Peyer's patch (tissue), 4 donors: Measurements from ENCODE around the gene CD47. TPM values are rescaled to one million over a fixed set of nuclear protein-coding genes. Genes with fewer than 3 reads are reported as not detected.

ENCODE experiments used
- DNase-seq, 3 donors: peaks; one replicate each; pipeline ENCODE4 v3.0.0-alpha.2; 2017 to 2019
- H3K27ac ChIP-seq, 4 donors: fragments of 200-600 bp; sonication (generic); one replicate each; pipeline ENCODE4 v1.5.1; 2016 to 2019
- H3K27me3 ChIP-seq, 2 donors: fragments of 200-600 bp; sonication (generic); one replicate each; pipeline ENCODE4 v1.5.1; 2019
- H3K36me3 ChIP-seq, 3 donors: fragments of 200-600 bp; sonication (generic); one replicate each; pipeline ENCODE4 v1.5.1; 2016 to 2019
- H3K4me1 ChIP-seq, 4 donors: fragments of 200-600 bp; sonication (generic); one replicate each; pipeline ENCODE4 v1.5.1; 2016 to 2019
- H3K4me3 ChIP-seq, 4 donors: fragments of 200-600 bp; sonication (generic); 1 replicate in 3 of 4; 2 replicates in 1 of 4; pipeline ENCODE4 v1.5.1; 2016 to 2019; ENCODE audit warnings: mild to moderate bottlenecking in 1 of 4
- H3K9me3 ChIP-seq, 4 donors: fragments of 200-600 bp; sonication (generic); one replicate each; pipeline ENCODE4 v1.5.1; 2016 to 2019; ENCODE audit warnings: mild to moderate bottlenecking in 1 of 4
- POLR2A ChIP-seq, 2 donors: fragments of 450-650 bp; IDR thresholded peaks; one replicate each; pipeline ENCODE4 v1.5.1; 2017; ENCODE audit warnings: antibody characterized with exemption in 2 of 2, mild to moderate bottlenecking in 2 of 2, moderate library complexity in 2 of 2
- total RNA-seq, 4 donors: library from RNA; depleted of rRNA; stranded (reverse); fragments of >200 nt; gene quantifications; one replicate each; pipeline ENCODE4 v1.1.0, GENCODE V29; 2016
- TF ChIP-seq, protein P1 (sequence below), 6 experiments: fragments of 450-650 bp in 4 of 6; fragments of 200-600 bp in 2 of 6; sonication (generic) in 1 of 6; IDR thresholded peaks; one replicate each; pipeline ENCODE4 v1.5.1; 2017 to 2019; ENCODE audit warnings: antibody characterized with exemption in 6 of 6, mild to moderate bottlenecking in 3 of 6, moderate library complexity in 1 of 6

CD47 gene
- total RNA-seq, 4 donors from 2014 or later: 50.1 to 55.7 (median 52.7) TPM

DNA sequence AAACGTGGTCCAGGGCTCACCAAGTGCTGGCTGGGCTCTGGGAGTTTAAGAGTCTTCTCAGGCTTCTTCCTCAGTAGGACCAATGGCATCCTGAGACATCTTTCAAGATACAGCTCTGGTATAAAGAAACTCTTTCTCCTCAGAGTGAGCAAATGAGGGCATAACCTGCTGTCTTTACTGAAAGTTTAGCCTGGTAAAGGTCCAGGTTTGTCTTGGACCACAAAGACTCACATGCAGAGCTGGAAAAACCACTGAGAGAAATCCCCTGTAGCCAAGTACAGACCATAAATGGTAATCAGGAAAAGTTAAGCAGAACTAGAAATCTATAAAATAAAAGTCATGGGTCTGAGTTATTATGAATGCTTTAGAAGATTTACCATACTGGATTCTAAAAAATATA lies 23.1 kb downstream of the CD47 start:
- Histone ChIP-seq H3K27ac (no peak overlapping the region), H3K36me3 (peaks cover 0 to 20% (median 0%) of the 10 kb centered on the region in 3 donors), H3K27me3 (no peaks in the 10 kb centered on the region), H3K4me1 (no peaks in the 10 kb centered on the region), H3K9me3 (no peaks in the 10 kb centered on the region), H3K4me3 (no peak overlapping the region)
- no peak for DNase-seq
- no peak for TF ChIP-seq POLR2A (IDR thresholded peaks at IDR 0.05)
- TF ChIP-seq, protein P1, sequence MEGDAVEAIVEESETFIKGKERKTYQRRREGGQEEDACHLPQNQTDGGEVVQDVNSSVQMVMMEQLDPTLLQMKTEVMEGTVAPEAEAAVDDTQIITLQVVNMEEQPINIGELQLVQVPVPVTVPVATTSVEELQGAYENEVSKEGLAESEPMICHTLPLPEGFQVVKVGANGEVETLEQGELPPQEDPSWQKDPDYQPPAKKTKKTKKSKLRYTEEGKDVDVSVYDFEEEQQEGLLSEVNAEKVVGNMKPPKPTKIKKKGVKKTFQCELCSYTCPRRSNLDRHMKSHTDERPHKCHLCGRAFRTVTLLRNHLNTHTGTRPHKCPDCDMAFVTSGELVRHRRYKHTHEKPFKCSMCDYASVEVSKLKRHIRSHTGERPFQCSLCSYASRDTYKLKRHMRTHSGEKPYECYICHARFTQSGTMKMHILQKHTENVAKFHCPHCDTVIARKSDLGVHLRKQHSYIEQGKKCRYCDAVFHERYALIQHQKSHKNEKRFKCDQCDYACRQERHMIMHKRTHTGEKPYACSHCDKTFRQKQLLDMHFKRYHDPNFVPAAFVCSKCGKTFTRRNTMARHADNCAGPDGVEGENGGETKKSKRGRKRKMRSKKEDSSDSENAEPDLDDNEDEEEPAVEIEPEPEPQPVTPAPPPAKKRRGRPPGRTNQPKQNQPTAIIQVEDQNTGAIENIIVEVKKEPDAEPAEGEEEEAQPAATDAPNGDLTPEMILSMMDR (IDR thresholded peaks at IDR 0.05): no peak

DNA sequence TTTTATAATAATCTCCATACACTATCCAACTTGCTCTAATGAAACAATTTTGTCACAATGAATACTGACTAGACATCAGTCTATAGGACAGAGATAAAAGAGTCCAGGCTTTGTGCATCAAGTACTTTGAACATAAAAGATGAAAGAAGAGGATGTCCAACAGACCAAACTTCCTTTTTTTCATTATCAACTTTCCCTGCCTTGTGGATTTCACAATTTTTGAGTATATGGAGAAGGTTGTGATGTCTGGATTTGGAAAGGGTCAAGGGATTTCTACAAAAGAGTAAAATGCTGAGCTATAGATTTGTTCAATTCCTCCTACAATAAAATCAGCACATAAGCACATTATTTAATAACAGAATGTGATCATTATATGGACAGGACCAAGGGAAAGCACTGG lies 25.7 kb downstream of the CD47 start:
- Histone ChIP-seq H3K4me3 (no peak overlapping the region), H3K27ac (no peak overlapping the region), H3K27me3 (no peaks in the 10 kb centered on the region), H3K36me3 (peaks cover 0 to 20% (median 0%) of the 10 kb centered on the region in 3 donors), H3K9me3 (no peaks in the 10 kb centered on the region), H3K4me1 (no peaks in the 10 kb centered on the region)
- no peak for DNase-seq
- TF ChIP-seq POLR2A (IDR thresholded peaks at IDR 0.05): no peak
- TF ChIP-seq, protein P1 (IDR thresholded peaks at IDR 0.05): no peak

DNA sequence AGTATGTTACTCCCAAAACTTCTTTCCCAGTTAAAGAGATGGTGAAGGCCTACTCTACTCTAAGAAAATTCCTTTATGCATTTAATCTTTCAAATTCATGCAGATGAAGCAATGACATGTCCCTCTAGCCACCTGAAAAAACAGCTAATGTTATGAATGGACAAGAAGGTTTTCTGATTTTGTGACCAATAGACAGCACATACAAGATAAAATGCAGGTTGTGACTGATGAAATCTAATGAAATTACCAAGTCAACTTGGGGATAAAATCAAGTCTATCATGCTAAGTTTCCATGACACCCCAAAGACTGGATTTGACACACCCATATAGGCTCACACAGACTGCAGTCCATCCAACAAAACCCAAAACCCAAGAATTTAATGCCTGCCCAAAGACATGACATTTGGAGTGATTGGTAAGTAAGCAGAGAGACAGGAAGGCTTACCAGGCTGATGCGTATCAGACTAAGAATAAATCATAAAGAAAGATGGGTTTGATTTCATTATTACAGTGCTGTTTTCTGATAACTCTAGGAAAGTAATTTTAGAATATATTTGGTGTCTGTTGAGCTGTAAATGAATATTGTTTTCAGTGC lies 26.4 kb downstream of the CD47 start:
- Histone ChIP-seq H3K27ac (no peak overlapping the region), H3K27me3 (no peaks in the 10 kb centered on the region), H3K4me3 (no peak overlapping the region), H3K36me3 (peaks cover 0 to 20% (median 0%) of the 10 kb centered on the region in 3 donors), H3K4me1 (no peaks in the 10 kb centered on the region), H3K9me3 (no peaks in the 10 kb centered on the region)
- no peak for TF ChIP-seq POLR2A (IDR thresholded peaks at IDR 0.05)
- TF ChIP-seq, protein P1 (IDR thresholded peaks at IDR 0.05): no peak
- no peak for DNase-seq

DNA sequence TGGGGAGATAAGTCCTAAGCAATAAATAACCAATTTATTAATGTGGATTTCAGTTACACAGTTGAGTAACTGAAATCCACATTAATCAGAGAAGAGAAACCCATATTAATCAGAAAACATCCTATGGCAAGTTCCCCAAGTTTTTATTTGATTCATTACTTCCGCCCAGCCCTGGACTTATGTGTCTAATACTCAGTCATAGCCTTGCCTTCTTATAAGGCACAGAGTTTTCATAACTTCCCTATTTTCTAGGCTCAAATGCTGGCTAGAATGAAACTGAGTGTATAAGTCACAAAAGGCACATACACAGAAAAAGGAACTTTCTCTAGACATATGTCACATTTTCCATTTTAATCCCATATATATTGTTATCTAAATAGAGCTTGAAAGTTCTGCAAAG lies 28.8 kb downstream of the CD47 start:
- Histone ChIP-seq H3K27me3 (no peaks in the 10 kb centered on the region), H3K27ac (no peak overlapping the region), H3K9me3 (no peaks in the 10 kb centered on the region), H3K4me1 (no peaks in the 10 kb centered on the region), H3K4me3 (no peak overlapping the region), H3K36me3 (peaks cover 0 to 17% (median 0%) of the 10 kb centered on the region in 3 donors)
- TF ChIP-seq, protein P1 (IDR thresholded peaks at IDR 0.05): no peak
- no peak for TF ChIP-seq POLR2A (IDR thresholded peaks at IDR 0.05)
- DNase-seq: no peak

DNA sequence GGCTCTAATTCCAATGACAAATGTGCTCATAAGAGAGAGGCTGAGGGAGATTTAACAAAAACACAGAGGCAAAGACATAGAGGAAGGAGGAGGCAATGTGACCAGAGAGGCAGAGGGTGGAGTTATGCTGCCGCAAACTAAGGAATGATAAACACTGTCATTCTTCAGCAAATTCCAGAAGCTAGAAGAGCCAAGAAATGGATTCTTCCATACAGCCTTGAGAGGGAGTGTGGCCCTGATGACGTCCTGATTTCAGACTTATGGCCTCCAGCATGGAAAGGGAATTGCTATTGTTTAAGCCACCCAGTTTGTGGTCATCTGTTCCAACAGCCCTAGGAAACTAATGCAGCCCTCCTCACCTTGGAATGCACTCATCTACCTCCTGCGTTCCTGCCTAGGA lies 30.5 kb downstream of the CD47 start:
- Histone ChIP-seq H3K4me3 (no peak overlapping the region), H3K27ac (no peak overlapping the region), H3K27me3 (no peaks in the 10 kb centered on the region), H3K4me1 (no peaks in the 10 kb centered on the region), H3K36me3 (peaks cover 0 to 12% (median 0%) of the 10 kb centered on the region in 3 donors), H3K9me3 (no peaks in the 10 kb centered on the region)
- no peak for TF ChIP-seq POLR2A (IDR thresholded peaks at IDR 0.05)
- TF ChIP-seq, protein P1 (IDR thresholded peaks at IDR 0.05): no peak
- DNase-seq: no peak

DNA sequence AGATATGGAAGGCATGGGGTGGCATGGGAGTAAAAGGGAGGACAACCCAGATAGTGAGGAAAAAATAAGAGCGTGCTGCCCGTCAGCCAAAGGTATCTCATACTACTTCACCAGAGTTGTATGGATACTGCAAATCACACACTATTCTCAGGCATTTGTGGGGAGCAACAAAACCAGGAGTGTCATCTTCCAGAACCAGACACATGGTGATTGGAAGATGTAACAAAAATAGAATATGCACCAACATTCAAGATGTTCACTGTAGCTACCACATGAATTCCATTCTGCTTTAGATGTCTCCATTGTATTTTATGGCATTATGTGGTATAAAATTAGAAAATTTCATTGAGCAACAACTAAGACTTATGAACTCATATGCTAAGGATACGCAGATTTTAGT lies 34.9 kb downstream of the CD47 start:
- Histone ChIP-seq H3K4me1 (no peaks in the 10 kb centered on the region), H3K9me3 (no peaks in the 10 kb centered on the region), H3K36me3 (peaks cover 0 to 35% (median 0%) of the 10 kb centered on the region in 3 donors), H3K4me3 (no peak overlapping the region), H3K27ac (no peak overlapping the region), H3K27me3 (no peaks in the 10 kb centered on the region)
- TF ChIP-seq POLR2A (IDR thresholded peaks at IDR 0.05): no peak
- TF ChIP-seq, protein P1 (IDR thresholded peaks at IDR 0.05): no peak
- no peak for DNase-seq
